ENCODE measurements around the gene ATG16L1. TPM values are rescaled to one million over a fixed set of nuclear protein-coding genes. Genes with fewer than 3 reads are reported as not detected.

Gene ATG16L1
- total and polyA plus RNA-seq, 2 of the 4 experiments (the other 2 are of a cell fraction), result 20.0 to 26.2 TPM

DNA sequence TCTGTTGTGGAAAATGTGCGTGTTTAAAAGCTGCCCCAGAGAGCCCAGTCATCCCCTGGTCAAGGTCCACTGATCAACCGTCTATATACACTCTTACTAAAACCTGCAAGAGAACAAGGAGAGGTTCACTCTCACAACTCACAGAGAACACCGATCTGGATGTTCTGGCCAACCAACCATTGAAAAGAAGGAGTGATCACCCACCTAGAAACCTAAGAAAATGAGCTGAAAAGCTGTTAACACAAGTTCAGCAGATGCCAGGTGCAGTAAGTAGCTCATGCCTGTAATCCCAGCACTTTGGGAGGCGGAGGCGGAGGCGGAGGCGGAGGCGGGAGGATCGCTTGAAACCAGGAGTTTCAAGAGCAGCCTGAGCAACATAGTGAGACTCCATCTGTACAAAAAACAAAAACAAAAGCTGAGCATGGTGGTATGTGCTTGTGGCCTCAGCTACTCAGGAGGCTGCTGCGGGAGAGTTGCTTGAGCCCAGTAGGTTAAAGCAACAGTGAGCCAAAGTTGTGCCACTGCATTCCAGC lies 14.5 kb downstream of the ATG16L1 start:
- dilution Hi-C loops (cut with HindIII; ENCODE audit: low sequenced_read_pairs, unreplicated experiment), result no loop called here
- no peak overlapping the region for H3K9ac ChIP-seq (ENCODE audit: low read depth, low read length)
- TF ChIP-seq MXI1 (IDR thresholded peaks at IDR 0.05; ENCODE audit: borderline replicate concordance, low read depth, low read length), result no peak
- no peak for TF ChIP-seq RAD21 (IDR thresholded peaks at IDR 0.05; ENCODE audit: low read length)
- TF ChIP-seq RFX5 (IDR thresholded peaks at IDR 0.05; ENCODE audit: low read depth, low read length), result no peak
- BruUV-seq (replicated peaks), result no TSS peak
- intact Hi-C loops (cut with micrococcal nuclease), result no loop called here
- H4K20me1 ChIP-seq (ENCODE audit: insufficient read depth, low read length), result 0 out of 2 replicates have a peak, but pooled peaks cover 3% of the 10 kb centered on the region
- H4K5ac ChIP-seq (ENCODE audit: low read depth, low read length), result no peak overlapping the region
- in situ Hi-C loops (cut with MboI; ENCODE audit: low sequenced_read_pairs), result no loop called here
- no peaks in the 10 kb centered on the region for H3K9me3 ChIP-seq (ENCODE audit: control insufficient read depth, insufficient read depth, low read length)
- no peak overlapping the region for H3K4ac ChIP-seq (ENCODE audit: low read depth, low read length)
- no peak overlapping the region for H2BK5ac ChIP-seq (ENCODE audit: low read depth, low read length, poor library complexity, severe bottlenecking)
- H3K4me3 ChIP-seq (ENCODE audit: insufficient read depth, low read depth, low read length), result no peak overlapping the region
- H2AFZ ChIP-seq (replicated peaks; ENCODE audit: low read length, poor library complexity), result no peak overlapping the region
- no CpG with 5 or more reads among the region's 10 CpGs for WGBS, 2 experiments (ENCODE audit: extremely low coverage in 2 of 2, insufficient read length in 1 of 2)
- H3K56ac ChIP-seq (ENCODE audit: extremely low read depth, insufficient read depth, low read length), result no peak overlapping the region
- no peak overlapping the region for H2AK9ac ChIP-seq (replicated peaks; ENCODE audit: low read depth, low read length, poor library complexity)
- no peak overlapping the region for H4K8ac ChIP-seq (ENCODE audit: low read depth in 2 of 2, low read length in 2 of 2)
- H3K27me3 ChIP-seq (ENCODE audit: control insufficient read depth, insufficient read depth, low read length), result no peaks in the 10 kb centered on the region
- H3K79me1 ChIP-seq (ENCODE audit: low read depth in 1 of 2, low read length in 2 of 2), result peaks cover 14 to 22% of the 10 kb centered on the region in 2 experiments; a peak in 3 of 4 replicates
- H2BK15ac ChIP-seq (ENCODE audit: low read depth, low read length), result no peak overlapping the region
- ATAC-seq (ENCODE audit: low read depth) (no peak), DNase-seq (no peak)
- no peak overlapping the region for H4K91ac ChIP-seq (ENCODE audit: insufficient read depth, low read depth, low read length)
- H3K18ac ChIP-seq (ENCODE audit: low read depth, low read length), result no peak overlapping the region
- CTCF ChIA-PET, result no interaction called here
- no peaks in the 10 kb centered on the region for H3K9me1 ChIP-seq (ENCODE audit: insufficient read depth, low read length)
- H2BK120ac ChIP-seq (ENCODE audit: low read depth, low read length), result no peak overlapping the region
- no peak overlapping the region for H3K27ac ChIP-seq (ENCODE audit: insufficient read depth, low read length)
- no peak overlapping the region for H3K4me2 ChIP-seq (ENCODE audit: low read depth, low read length)
- no peaks in the 10 kb centered on the region for H3K4me1 ChIP-seq (ENCODE audit: control insufficient read depth, insufficient read depth, low read length)
- H2BK20ac ChIP-seq (ENCODE audit: low read depth, low read length), result no peak overlapping the region
- H3K14ac ChIP-seq (replicated peaks; ENCODE audit: low read depth, low read length), result no peak overlapping the region
- no peak overlapping the region for H3K23ac ChIP-seq (ENCODE audit: low read depth, low read length)
- H3K36me3 ChIP-seq (ENCODE audit: control insufficient read depth, insufficient read depth, low read length), result peaks cover 51% of the 10 kb centered on the region
- POLR2A ChIA-PET (ENCODE audit: unreplicated experiment), result no interaction called here
- no peak overlapping the region for H2AK5ac ChIP-seq (ENCODE audit: low read depth, low read length)

Measured in IMR-90 (cell line).